HG03460 (cell line): ENCODE results near the gene NOP14.
A peak's percentile ranks its signal among the peaks of the same experiment; 100 is the strongest.
"Not testable (repeated sequence)": the region's sequence is repeated elsewhere in the genome, so short reads cannot be mapped to it uniquely, and the experiment has no call there.

Experiments used
- ATAC-seq: cut with Tn5 transposase; IDR thresholded peaks from one replicate; pipeline ENCODE4 v1.9.1; 2021; ENCODE audit not compliant: unreplicated experiment

The NOP14 gene

DNA sequence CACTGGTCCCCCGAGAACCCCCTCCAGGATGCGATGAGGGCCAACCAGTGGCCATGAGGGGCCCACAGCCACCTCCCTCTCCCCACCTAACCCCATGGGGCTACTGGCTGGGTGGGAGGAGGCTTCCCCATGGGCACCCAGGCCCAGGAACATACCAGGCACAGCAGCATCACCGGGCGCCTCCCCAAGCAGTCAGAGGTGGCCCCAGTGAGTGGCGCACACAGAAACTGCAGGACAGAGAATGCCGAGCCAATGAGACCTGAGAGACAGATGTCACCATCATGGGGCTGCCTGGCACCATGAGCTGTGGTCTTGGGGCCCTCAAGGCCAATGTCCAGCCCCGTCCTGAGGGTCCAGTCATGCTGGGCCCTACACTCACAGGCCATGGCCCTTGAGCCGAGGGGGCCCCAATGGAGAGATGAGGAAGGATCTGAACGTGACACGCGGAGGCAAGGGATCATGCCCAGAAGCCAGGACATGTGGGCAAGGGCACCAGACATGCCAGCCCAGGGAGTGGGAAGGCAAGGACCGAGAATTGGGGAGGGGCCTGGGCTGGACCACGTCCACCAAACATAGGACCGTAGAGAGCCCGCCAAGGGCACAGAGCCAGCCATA lies 30.1 kb downstream of the NOP14 start:
- ATAC-seq: no peak

DNA sequence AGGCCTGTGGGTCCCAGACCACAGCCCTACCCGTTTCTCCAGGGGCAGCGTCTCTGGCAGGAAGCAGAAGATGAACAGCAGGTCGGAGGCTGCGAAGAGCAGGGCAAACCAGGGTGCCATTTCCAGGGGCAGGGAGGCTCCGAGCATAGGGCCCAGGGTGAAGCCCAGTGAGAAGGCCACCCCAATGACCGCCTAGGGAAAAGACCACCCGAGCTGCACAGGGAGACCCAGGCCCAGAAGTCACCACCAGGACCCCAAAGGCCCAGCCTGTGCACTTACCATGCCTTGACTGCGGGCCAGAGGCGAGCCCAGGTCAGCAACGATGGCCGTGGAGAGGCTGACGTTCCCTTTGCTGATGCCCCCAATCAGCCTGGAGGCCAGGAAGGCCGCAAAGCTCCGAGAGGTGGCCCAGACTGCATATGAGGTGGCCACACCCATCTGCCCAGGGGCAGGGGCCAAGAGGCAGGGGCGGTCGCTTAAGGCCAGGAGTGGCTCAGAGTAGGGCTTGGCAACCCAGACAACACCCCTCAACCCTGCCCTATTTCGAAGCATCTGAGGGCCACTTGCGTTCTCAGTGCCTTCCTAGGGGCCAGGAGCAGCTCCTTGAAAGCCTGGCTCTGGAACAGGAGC lies 30.8 kb downstream of the NOP14 start:
- no peak for ATAC-seq

DNA sequence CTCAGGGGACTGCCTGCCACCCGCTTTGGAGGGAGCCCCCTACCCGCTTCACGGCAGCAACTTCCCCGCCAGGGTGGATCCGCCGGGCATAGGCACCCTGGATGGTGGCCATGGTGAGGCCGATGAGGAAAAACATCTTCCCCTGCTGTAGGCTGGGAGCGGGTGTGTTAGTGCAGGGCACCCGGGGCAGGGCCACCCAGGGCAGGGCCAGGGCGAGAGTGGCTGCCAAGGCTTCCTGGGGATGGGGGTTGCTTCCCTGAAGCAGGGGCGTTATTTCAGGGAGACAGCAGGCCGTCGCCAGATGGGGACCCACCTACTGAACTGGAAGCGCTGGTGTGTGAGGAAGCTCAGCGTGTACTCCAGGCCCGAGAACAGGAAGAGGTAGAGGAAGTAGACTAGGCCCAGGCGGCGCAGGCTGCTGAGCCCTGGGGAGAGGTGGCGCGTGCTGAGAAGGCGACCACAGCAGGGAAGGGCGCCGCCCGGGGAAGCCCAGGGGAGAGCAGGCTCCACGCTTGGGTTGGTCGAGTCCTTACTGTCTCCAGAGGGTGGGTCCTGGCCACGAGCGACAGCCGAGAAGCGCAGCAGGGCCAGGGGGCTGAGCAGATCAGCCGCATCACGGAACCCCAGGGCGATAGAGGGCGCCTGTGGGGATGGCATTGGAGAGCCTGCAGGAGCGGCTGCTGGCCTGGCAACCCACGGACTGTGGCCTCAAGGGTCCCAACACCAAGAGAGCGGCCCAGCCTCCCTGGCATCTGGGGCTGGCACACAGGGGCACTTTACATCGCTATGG lies 31.5 kb downstream of the NOP14 start:
- peak; percentile 44 for ATAC-seq

DNA sequence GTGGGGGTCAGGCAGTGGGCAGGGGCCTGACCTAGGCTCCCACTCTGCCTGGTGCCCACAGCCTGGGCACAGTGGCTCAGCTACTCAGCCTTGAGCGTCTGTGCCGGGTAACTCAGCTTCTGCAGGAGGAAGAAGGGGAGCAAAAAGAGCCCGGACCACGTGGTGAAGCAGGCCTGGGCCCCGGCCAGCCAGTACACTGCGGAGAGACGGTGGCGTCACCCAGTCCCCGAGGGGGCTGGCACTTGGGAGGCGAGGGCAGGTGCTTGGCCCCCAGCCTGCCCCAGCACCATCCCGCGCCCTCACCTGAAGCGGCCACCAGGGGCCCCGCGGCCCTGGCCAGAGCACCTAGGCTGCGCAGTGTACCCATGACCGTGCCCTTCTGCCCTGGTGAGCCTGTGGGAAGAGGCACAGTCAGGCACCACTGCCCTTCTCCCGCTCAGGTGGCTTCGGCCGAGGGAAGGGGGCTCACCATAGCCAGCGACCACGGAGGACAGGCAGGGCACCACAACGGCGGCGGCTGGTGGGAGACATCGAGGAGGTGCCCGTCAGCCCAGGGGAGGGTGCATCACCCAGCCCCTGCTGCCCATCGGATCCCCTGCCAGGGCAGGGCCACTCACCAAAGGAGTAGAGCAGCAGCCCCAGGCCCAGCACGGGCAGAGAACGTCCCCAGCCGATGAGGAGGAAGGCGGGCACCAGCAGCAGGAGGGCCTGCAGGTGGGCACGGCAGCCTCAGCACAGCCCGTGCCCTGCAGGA lies 32.3 kb downstream of the NOP14 start:
- ATAC-seq: no peak

DNA sequence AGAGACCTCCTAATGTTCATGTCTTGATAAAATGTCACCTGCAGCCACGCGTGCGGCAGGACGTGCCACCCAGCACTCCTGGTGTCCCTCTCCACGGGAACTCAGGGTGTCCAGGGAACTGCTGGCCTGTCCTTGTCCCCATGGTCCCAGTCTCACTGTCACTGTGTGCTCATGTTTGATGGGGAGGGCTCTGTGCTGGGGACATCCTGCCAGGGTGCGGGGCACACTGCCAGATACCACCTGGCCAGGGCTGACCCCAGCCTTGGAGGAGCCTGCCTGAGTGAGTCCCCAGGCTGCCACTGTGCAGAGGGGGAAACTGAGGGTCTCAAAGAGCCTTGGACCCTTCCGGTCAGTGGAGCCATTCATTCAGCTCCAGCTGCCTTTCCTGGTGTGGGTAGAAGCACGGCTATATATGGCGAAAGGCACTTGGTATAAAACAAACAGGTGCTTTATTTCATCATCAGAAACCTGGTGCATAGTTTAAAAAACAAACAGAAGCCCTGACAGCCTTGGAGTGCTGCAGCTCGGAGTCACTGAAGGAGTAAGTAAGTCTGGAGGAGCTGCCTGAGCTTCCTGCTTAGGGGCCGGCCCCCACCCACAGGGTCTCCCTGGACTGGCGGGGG lies 33.0 kb downstream of the NOP14 start:
- no peak for ATAC-seq

DNA sequence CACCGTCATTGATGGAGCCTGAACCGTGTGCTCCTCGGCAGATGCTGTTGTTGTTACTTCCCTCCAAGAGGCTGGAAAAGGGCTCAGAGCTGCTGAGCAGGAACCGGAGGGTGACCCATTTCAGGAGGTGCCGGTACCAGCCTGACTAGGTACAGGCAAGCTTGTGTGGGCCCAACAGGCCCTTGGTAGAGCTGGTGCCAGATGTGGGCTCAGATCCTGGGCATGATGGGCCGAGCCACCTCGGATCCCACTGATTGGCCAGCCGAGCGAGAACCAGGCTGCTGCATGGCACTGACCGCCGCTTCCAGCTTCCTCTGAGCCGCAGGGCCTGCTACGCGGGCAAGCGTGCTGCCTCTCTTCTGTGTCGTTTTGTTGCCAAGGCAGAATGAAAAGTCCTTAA lies 33.7 kb downstream of the NOP14 start:
- ATAC-seq: no peak

DNA sequence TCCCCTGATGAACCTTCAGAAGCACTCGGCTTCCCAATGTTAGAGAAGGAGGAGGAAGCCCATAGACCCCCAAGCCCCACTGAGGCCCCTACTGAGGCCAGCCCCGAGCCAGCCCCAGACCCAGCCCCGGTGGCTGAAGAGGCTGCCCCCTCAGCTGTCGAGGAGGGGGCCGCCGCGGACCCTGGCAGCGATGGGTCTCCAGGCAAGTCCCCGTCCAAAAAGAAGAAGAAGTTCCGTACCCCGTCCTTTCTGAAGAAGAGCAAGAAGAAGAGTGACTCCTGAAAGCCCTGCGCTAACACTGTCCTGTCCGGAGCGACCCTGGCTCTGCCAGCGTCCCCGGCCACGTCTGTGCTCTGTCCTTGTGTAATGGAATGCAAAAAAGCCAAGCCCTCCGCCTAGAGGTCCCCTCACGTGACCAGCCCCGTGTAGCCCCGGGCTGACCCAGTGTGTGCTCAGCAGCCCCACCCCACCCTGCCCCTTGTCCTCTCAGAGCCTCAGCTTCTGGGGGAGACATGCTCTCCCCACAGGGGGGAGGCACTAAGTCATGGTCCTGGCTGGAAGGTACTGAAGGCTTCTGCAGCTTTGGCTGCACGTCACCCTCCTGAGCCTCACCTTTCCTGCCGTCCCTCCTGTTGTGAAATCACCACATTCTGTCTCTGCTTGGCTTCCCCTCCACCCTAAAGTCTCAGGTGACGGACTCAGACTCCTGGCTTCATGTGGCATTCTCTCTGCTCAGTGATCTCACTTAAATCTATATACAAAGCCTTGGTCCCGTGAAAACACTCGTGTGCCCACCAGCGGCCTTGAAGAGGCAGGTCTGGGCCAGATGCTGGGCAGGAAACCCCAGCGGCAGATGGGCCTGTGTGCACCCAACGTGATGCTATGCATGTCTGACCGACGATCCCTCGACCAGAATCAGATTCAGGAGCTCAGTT lies 34.7 kb downstream of the NOP14 start:
- ATAC-seq: no peak

DNA sequence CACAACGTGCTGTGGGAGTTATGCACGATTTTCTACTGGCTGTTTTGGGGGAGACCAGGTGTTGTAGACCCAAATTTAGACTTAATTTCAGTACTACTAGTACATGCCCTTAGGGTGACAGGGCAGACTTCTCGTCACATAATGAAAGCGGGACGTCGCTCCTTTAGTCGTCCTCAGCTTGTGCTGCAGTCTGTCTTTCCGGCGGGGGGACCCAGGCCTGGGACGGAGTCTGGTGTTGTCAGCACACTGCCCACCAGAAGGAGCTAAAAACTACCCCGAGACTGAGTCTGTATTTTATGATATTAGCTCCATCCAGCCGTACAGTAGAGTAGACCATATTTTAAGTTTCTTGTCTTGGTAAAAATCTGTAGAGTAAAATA lies 35.5 kb downstream of the NOP14 start:
- no peak for ATAC-seq

DNA sequence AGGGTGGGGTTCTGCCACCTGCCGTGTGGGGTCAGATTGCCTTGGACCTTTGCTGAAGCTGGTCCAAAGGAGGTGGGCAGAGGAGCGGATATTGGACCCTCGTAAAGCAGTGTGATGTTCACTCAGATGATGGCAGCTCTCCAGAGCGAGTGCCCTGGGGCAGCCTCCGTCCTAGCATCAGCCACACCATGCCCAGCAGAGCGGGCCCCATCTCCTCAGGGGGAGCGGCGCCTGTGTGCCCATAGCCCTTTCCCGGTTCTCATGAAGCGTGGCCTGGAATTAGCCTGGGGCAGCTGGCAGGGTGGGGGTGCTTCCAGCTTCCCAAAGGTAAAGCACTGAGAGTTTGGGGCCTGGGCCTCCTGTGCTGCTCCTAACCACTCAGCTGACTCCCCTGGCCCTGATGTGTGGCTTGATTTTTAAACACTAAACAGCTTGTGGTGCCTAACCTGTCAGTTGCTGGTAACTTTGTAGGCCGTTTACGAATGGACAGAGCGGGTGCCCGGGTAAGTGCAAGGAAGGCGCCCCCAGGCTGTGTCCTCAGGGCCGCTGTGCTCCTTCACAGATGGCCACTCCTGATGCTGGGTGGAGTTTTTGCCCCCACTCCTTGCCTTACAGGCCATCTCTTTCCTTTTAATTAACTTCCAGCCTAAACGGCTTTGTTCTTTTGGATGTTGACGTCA lies 36.0 kb downstream of the NOP14 start:
- no peak for ATAC-seq

DNA sequence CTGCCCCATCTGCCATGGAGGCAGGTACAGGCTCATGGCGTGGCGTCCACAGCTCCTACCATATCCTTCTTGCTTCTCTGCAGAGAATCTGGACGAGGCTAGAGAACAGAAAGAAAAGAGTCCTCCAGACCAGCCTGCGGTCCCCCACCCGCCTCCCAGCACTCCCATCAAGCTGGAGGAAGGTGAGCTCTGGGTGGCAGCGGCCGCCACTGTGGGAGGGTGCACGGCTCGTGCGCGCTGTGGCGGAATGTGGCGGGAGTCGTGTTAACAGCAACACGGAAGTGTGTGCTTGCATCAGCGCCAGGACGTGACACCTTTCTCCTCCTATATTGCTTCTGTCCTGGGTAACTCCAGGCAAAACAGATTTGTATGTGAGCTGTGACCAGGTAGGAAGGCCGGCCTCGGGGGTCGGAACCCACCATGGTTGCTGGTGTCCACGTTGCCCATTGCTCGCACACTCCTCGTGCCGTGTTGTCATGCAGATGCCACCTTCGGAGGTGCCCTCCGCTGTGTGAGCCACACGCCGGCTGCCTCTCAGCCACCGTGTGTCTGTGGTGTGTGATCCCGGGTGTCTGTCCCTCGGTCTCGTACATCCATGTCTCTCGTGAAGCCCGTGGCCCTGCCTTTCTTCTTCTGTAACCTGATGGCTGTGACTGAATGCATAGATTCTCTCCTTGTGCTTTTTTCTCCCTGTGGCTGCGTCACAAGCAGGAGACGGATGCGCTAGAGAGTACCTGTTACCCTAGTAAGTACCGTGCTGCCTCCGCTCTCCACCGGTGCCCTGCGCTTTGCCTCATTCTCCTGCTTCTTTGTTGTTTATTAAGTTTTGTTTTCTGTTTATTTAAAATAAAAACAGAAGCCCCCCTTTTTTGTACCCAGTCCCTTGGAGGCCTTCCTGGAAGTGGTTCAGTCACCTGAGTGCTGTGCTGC lies 37.0 kb downstream of the NOP14 start:
- ATAC-seq: no peak

DNA sequence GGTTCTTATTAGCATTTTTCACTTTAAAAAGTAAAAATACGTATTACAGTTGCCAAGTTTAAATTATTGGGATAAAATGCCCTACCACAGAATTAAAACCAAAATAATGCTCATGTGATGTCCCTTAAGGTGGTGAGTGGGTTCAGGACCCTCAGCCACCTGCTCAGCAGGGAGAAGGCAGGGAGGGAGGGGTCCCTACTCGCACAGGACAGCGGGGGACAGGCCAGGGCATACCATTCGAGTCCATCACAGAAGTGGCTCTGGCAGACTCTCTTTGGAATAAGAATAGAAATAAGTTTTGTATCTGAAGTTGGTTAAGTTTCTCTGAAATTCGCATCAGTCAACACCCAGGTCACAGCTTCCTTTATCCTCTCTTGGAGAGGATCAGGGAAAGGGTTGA lies 37.7 kb downstream of the NOP14 start:
- ATAC-seq: no peak

DNA sequence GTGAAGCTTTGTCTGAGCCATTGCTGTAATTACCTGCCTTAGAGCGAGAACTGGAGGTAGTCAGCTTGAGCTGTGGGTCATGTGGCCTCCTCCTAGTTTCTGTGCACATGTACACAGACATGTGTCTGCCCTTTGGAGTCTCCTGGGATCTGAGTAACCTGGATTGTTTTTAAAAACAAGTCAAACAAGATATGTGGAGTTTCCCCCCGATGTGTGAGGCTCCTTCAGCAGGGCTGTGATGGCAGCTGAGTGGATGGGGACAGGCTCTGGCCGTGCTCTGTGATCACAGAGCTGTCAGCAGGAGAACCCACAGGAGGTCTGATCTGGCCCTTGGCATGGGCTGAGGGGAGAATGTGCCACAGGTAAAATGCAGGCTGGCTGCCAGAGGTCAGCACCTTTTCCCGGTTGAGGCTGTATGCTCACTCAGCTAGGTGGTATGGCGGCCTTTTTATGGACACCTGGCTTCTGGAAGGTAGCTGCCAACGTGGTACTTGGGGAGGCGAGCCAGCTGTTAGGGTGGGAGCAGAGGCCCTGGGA lies 38.4 kb downstream of the NOP14 start:
- no peak for ATAC-seq

DNA sequence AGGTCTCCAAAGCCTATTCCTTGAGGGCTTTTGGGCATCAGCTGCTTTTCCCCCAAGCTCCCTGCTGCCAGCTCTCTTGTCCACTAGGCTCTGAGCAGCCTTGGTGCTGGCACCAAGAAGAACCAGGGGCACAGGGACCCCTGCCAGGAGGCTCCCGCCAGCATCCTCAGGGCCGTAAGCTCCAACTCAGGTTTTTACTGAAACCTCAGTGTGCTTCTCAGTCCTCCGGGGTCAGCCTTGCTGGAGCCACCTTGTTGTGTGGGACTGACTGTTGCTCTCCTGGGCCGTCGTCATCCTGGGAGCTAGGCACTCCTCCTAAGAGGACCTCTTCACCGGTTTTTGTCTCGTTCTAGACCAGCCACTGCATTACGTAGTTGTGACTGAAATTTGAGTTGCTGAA lies 38.9 kb downstream of the NOP14 start:
- no peak for ATAC-seq

DNA sequence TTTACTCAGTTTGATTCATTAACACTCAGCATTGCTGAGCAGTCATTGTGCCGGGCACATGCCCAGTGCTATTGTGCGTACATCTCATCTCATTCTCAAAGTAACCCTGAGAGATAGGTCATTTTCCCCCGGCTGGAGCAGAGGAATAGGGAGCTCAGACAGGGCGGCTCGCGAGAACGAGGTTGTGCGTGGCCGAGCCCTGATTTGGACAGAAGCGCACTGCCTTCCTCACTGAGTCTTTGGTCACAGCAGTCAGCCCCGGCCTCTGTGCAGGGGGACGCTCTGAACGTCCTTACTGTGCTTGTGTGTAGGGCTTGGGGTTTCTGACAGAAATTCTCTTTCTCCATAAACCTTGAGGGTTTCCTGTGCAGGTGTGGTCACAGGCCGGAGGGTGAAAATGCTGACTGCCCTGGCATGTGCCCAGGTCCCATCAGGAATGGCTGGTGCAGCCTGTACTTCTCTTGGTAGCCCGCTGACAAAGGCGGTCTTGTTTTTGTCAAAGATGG lies 39.5 kb downstream of the NOP14 start:
- ATAC-seq: no peak

DNA sequence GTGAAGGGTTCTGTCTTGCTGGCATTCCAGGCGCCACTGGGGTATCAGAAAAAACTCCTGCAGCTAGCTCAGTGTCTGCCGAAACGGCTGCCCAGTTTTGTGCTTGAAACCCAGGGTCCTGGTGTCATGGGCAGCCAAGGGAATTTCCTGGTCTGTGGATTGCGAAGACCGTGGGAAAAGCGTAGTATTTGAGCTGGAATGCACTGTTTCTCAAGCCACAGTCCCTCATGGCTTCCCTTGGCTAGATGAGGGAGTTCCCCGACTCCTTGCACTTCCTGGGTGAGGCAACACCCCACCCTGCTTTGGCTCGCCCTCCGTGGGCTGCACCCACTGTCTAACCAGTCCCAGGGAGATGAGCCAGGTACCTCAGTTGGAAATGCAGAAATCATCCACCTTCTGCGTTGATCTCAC lies 40.1 kb downstream of the NOP14 start:
- no peak for ATAC-seq

DNA sequence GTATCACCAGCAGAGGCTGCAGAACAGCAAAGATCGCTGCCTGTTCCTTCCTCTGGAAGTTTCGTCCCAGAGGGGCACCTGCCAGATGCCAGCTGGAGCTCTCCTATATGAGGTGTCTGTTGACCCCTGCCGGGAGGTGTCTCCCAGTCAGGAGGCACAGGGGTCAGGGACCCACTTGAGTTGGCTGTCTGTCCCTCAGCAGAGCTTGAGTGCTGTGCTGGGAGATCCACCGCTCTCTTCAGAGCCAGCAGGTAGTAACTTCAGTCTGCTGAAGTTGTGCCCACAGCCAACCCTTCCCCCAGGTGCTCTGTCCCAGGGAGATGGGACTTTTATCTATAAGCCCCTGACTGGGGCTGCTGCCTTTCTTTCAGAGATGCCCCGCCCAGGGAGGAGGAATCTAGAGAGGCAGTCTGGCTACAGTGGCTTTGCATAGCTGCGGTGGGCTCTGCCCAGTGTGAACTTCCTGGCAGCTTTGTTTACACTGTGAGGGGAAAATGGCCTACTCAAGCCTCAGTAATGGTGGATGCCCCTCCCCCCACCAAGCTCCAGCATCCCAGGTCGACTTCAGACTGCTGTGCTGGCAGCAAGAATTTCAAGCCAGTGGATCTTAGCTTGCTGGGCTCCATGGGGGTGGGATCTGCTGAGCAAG lies 40.6 kb downstream of the NOP14 start:
- ATAC-seq: not testable (repeated sequence)

DNA sequence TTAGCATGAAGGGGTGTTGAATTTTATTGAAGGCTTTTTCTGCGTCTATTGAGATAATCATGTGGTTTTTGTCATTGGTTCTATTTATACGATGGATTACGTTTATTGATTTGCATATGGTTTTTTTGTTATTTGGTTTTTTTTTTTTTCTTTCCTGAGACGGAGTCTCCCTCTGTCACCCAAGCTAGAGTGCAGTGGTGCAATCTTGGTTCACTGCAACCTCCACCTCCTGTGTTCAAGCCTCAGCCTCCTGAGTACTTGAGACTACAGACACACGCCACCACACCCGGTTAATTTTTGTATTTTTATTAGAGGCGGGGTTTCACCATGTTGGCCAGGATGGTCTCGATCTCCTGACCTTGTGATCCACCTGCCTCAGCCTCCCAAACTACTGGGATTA lies 44.5 kb downstream of the NOP14 start:
- not testable (repeated sequence) for ATAC-seq
